Measurements from ENCODE around the gene SPON1. TPM values are rescaled to one million over a fixed set of nuclear protein-coding genes. Genes with fewer than 3 reads are reported as not detected.

The SPON1 gene
- total RNA-seq, 2 donors from 2014 or later = 9.3 to 26.7 TPM

DNA sequence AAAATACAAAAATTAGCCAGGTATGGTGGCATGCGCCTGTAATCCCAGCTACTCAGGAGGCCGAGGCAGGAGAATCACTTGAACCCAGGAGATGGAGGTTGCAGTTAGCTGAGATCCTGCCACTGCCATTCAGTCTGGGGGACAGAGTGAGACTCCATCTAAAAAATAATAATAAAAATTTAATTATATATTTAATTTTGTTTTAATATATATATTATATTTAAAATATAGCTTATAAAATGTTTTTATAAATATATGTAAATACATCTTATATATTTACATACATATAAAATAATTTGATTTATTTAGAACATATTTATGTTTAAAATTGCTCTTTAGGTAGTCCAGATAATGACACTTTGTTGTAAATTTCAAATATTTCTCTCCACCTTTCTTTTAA lies 82.9 kb downstream of the SPON1 start:
- intact Hi-C loops (cut with DNase I) = no loop called here
- WGBS, 2 donors = 93 to 97% methylated on average over 2 of the region's 2 CpGs
- ATAC-seq = no peak

DNA sequence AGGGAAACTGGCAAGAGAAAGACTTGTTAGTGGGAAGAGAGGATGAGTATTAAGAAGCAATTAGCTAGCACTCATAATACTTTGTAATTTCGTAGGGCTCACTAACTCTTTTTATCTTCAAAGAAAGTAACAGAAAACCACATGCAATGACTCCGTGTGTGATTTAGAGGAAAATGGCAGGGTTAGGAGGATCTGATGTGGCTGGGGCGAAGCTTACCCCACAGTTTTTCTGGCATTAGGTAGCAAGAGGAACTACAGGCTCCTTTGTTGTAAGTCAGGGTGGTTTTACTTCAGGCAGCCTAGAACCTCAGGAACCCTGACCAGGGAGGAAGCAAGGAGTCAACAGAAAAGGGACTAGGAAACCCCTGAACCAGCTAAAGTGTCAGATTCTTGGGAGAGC lies 89.7 kb downstream of the SPON1 start:
- TF ChIP-seq POLR2A (IDR thresholded peaks at IDR 0.05) = no peak
- TF ChIP-seq, protein P1, sequence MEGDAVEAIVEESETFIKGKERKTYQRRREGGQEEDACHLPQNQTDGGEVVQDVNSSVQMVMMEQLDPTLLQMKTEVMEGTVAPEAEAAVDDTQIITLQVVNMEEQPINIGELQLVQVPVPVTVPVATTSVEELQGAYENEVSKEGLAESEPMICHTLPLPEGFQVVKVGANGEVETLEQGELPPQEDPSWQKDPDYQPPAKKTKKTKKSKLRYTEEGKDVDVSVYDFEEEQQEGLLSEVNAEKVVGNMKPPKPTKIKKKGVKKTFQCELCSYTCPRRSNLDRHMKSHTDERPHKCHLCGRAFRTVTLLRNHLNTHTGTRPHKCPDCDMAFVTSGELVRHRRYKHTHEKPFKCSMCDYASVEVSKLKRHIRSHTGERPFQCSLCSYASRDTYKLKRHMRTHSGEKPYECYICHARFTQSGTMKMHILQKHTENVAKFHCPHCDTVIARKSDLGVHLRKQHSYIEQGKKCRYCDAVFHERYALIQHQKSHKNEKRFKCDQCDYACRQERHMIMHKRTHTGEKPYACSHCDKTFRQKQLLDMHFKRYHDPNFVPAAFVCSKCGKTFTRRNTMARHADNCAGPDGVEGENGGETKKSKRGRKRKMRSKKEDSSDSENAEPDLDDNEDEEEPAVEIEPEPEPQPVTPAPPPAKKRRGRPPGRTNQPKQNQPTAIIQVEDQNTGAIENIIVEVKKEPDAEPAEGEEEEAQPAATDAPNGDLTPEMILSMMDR (IDR thresholded peaks at IDR 0.05) = no peak
- Histone ChIP-seq H3K4me1 (no peaks in the 10 kb centered on the region), H3K27ac (no peak overlapping the region), H3K36me3 (replicated peaks in 1 of 2; ENCODE audit: insufficient read depth in 1 of 2, low read depth in 2 of 2) (no peaks in the 10 kb centered on the region), H3K4me3 (no peak overlapping the region), H3K27me3 (no peaks in the 10 kb centered on the region), H3K9me3 (no peaks in the 10 kb centered on the region)
- DNase-seq (no peak), ATAC-seq (no peak)
- intact Hi-C loops (cut with DNase I) = no loop called here
- WGBS, 2 donors = 70 to 73% methylated on average over 3 of the region's 3 CpGs

More for the DNA sequence above, 82.9 kb downstream of the SPON1 start:
- H3K36me3 ChIP-seq (replicated peaks in 1 of 2; ENCODE audit: insufficient read depth in 1 of 2, low read depth in 2 of 2) = no peaks in the 10 kb centered on the region
- TF ChIP-seq, protein P1 (IDR thresholded peaks at IDR 0.05) = no peak
- TF ChIP-seq POLR2A (IDR thresholded peaks at IDR 0.05) = no peak
- no peaks in the 10 kb centered on the region for H3K27me3 ChIP-seq
- no peak overlapping the region for H3K4me3 ChIP-seq
- no peak for DNase-seq
- no peak overlapping the region for H3K27ac ChIP-seq
- H3K4me1 ChIP-seq = no peaks in the 10 kb centered on the region
- H3K9me3 ChIP-seq = no peaks in the 10 kb centered on the region

DNA sequence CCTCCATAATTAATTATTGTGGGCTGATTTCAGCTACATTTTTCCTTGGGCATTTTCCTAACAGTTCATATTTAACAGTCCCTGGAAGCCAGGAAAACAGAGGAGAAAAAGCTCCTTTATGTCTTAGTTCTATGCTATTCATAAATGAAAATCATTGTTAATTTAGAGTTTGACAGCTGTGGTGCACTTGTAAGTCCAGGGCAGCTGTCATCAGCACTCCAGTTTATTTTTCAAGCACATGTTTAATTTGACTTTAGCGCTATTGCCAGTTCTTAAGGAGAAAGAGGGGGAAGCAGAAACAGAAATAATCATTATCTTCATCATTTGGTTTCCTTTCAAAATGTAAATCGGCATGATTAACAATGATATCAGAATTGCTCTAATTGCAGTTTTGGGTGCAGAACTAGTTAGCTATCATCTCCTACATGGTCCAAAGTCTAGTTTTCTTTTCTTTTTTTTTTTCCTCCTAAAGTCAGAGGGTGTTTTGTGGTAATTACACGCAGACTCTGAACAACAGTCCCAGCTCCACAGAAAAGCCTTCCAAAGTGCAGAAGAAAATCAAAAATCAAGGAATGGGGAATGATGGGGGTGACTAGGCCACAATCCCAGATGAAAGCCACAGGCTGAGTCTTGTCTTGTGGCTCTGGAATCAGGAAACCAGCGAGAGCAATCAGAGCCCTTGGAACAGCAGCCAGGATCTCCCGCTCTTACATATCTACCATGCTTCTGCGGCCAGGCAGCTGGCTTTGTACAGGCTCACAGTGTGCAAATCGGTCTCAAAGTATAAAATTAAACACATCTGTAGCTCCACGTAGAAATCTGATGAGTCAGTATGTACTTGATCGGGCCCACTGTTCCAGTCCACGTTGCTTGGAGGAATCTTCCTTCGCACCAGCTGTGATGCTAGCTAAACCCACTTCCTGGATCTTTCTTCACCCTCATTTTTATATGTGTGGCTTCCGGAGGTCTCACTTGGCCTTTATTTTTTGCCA lies 91.9 kb downstream of the SPON1 start:
- no peak overlapping the region for H3K27ac ChIP-seq
- DNase-seq = peak in 3 of 4 donors; percentile 11 to 38 (median 16)
- TF ChIP-seq POLR2A (IDR thresholded peaks at IDR 0.05) = no peak
- TF ChIP-seq, protein P1 (IDR thresholded peaks at IDR 0.05) = no peak
- WGBS, 2 donors = 68 to 73% methylated on average over 12 of the region's 12 CpGs
- intact Hi-C loops (cut with DNase I) = no loop called here
- no peaks in the 10 kb centered on the region for H3K9me3 ChIP-seq
- no peaks in the 10 kb centered on the region for H3K4me1 ChIP-seq
- no peaks in the 10 kb centered on the region for H3K36me3 ChIP-seq (replicated peaks in 1 of 2; ENCODE audit: insufficient read depth in 1 of 2, low read depth in 2 of 2)
- H3K4me3 ChIP-seq = no peak overlapping the region
- no peaks in the 10 kb centered on the region for H3K27me3 ChIP-seq
- ATAC-seq = peak; percentile 56

DNA sequence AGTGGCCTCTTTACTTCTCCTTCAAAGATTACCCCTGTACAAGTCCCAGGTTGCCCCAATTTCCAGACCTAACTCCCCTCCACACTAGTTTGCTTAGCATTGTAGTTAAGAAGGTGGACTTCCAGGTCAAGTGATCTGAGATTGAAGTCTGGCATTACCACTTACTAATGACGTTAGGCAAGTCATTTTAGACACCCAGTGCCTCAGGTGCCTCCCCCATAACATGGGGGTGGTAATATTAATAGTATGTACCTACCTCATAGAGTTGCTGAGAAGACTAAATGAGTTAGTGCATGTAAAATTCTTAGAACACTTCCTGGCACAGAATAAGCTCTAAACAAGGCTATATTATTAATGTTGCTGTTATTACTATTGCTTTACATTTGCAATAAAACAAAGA lies 93.4 kb downstream of the SPON1 start:
- H3K4me1 ChIP-seq = no peaks in the 10 kb centered on the region
- intact Hi-C loops (cut with DNase I) = no loop called here
- TF ChIP-seq, protein P1 (IDR thresholded peaks at IDR 0.05) = no peak
- no peak for TF ChIP-seq POLR2A (IDR thresholded peaks at IDR 0.05)
- no peaks in the 10 kb centered on the region for H3K9me3 ChIP-seq
- WGBS, 2 donors = 63% methylated on average over 1 of the region's 1 CpG; no CpG with 5 or more reads in 1 of the 2 donors
- H3K27me3 ChIP-seq = no peaks in the 10 kb centered on the region
- ATAC-seq (no peak), DNase-seq (no peak)
- no peak overlapping the region for H3K27ac ChIP-seq
- no peaks in the 10 kb centered on the region for H3K36me3 ChIP-seq (replicated peaks in 1 of 2; ENCODE audit: insufficient read depth in 1 of 2, low read depth in 2 of 2)
- H3K4me3 ChIP-seq = no peak overlapping the region
